GM18909 (cell line): ENCODE results near the gene TEX35.
"Not testable (repeated sequence)": the region's sequence is repeated elsewhere in the genome, so short reads cannot be mapped to it uniquely, and the experiment has no call there.

Source experiments
- ATAC-seq: cut with Tn5 transposase; IDR thresholded peaks from one replicate; pipeline ENCODE4 v1.9.1; 2021; ENCODE audit warnings: mild to moderate bottlenecking; ENCODE audit not compliant: unreplicated experiment, poor library complexity

TEX35 gene

GRCh38 chr1:178539291-178539690 is 26.4 kb downstream of the TEX35 start:
- no peak for ATAC-seq

- ATAC-seq, result no peak
These were observed 27.3 kb downstream of the TEX35 start for GRCh38 chr1:178540204-178540603.

GRCh38 chr1:178540646-178541045 is 27.7 kb downstream of the TEX35 start:
- ATAC-seq, result no peak

GRCh38 chr1:178541379-178541778 is 28.5 kb downstream of the TEX35 start:
- ATAC-seq, result no peak

- ATAC-seq, result peak; percentile 60
These were observed 29.1 kb downstream of the TEX35 start for GRCh38 chr1:178541829-178542553.

- ATAC-seq, result peak; percentile 81
These were observed 29.8 kb downstream of the TEX35 start for GRCh38 chr1:178542554-178543289.

GRCh38 chr1:178543290-178543607 is 30.3 kb downstream of the TEX35 start:
- peak; percentile 51 for ATAC-seq

GRCh38 chr1:178544531-178544930 is 31.6 kb downstream of the TEX35 start:
- no peak for ATAC-seq

GRCh38 chr1:178548108-178548507 is 35.2 kb downstream of the TEX35 start:
- no peak for ATAC-seq

- ATAC-seq, result no peak
These were observed 38.4 kb downstream of the TEX35 start for GRCh38 chr1:178551307-178551706.

GRCh38 chr1:178551940-178552339 is 39.0 kb downstream of the TEX35 start:
- no peak for ATAC-seq

GRCh38 chr1:178552856-178553255 is 39.9 kb downstream of the TEX35 start:
- no peak for ATAC-seq

GRCh38 chr1:178554351-178554750 is 41.4 kb downstream of the TEX35 start:
- ATAC-seq, result not testable (repeated sequence)

GRCh38 chr1:178555613-178556012 is 42.7 kb downstream of the TEX35 start:
- not testable (repeated sequence) for ATAC-seq

GRCh38 chr1:178558816-178559215 is 45.9 kb downstream of the TEX35 start:
- not testable (repeated sequence) for ATAC-seq

GRCh38 chr1:178560871-178561376 is 48.0 kb downstream of the TEX35 start:
- no peak for ATAC-seq

GRCh38 chr1:178563099-178563820 is 50.4 kb downstream of the TEX35 start:
- no peak for ATAC-seq

- no peak for ATAC-seq
These were observed 51.3 kb downstream of the TEX35 start for GRCh38 chr1:178564086-178564782.

GRCh38 chr1:178564783-178565180 is 51.9 kb downstream of the TEX35 start:
- ATAC-seq, result no peak

GRCh38 chr1:178565586-178565985 is 52.7 kb downstream of the TEX35 start:
- ATAC-seq, result no peak
